MCF 10A (cell line): Measurements from ENCODE around the gene ARHGEF7. TPM values are rescaled to one million over a fixed set of nuclear protein-coding genes. Genes with fewer than 3 reads are reported as not detected.

Experiments
- BruUV-seq: library from RNA; stranded (reverse); fragments of 400-500 nt; replicated peaks from 2 replicates; lab custom pipeline; 2021; lab: Mats Ljungman, UMichigan
- CTCF ChIA-PET: fragments of 300-600 bp; sonication (Branson Sonifier 250); formaldehyde crosslinking; extraction: SDS; loops from one replicate; lab custom pipeline; 2021; ENCODE audit warnings: antibody characterized with exemption, inconsistent platforms; lab: Yijun Ruan, JAX
- POLR2A ChIA-PET: fragments of 300-600, 350-650 bp; sonication (Branson Sonifier 250); formaldehyde crosslinking; extraction: SDS; loops from one replicate; lab custom pipeline; 2020; ENCODE audit warnings: antibody characterized with exemption, inconsistent platforms; lab: Yijun Ruan, JAX
- DNase-seq: peaks from one replicate; pipeline ENCODE4 v3.0.0-alpha.2; 2018; ENCODE audit not compliant: unreplicated experiment
- H3K27ac Mint-ChIP-seq: one replicate; pipeline ENCODE4 v1.8.0; 2022; ENCODE audit warnings: mild to moderate bottlenecking, low read depth, mixed read lengths; ENCODE audit not compliant: unreplicated experiment
- H3K27me3 Mint-ChIP-seq: one replicate; pipeline ENCODE4 v1.8.0; 2022; ENCODE audit warnings: mixed read lengths; ENCODE audit not compliant: insufficient read depth, unreplicated experiment
- H3K36me3 Mint-ChIP-seq: one replicate; pipeline ENCODE4 v1.8.0; 2022; ENCODE audit warnings: mild to moderate bottlenecking, moderate library complexity, mixed read lengths; ENCODE audit not compliant: insufficient read depth, unreplicated experiment
- H3K4me1 Mint-ChIP-seq: one replicate; pipeline ENCODE4 v1.8.0; 2022; ENCODE audit warnings: mixed read lengths; ENCODE audit not compliant: insufficient read depth, unreplicated experiment
- H3K4me3 Mint-ChIP-seq: one replicate; pipeline ENCODE4 v1.8.0; 2022; ENCODE audit warnings: mild to moderate bottlenecking, moderate library complexity, mixed read lengths; ENCODE audit not compliant: unreplicated experiment
- H3K9me3 Mint-ChIP-seq: one replicate; pipeline ENCODE4 v1.8.0; 2022; ENCODE audit warnings: mixed read lengths; ENCODE audit not compliant: unreplicated experiment
- intact Hi-C: fragments of 100-400 bp; cut with micrococcal nuclease; formaldehyde crosslinking; loops from 2 replicates; pipeline ENCODE4 v1.14.1; 2022
- total RNA-seq: library from RNA; stranded (reverse); gene quantifications from 2 replicates; pipeline ENCODE4 v1.2.3, GENCODE V29; 2022
- TF ChIP-seq, protein P1 (sequence below): fragments of 200-600 bp; IDR thresholded peaks from one replicate; pipeline ENCODE4 v1.8.0; 2022; ENCODE audit warnings: antibody characterized with exemption, mild to moderate bottlenecking; ENCODE audit not compliant: unreplicated experiment

The ARHGEF7 gene
- total RNA-seq, 1 experiment from 2014 or later = 43.5 TPM

DNA sequence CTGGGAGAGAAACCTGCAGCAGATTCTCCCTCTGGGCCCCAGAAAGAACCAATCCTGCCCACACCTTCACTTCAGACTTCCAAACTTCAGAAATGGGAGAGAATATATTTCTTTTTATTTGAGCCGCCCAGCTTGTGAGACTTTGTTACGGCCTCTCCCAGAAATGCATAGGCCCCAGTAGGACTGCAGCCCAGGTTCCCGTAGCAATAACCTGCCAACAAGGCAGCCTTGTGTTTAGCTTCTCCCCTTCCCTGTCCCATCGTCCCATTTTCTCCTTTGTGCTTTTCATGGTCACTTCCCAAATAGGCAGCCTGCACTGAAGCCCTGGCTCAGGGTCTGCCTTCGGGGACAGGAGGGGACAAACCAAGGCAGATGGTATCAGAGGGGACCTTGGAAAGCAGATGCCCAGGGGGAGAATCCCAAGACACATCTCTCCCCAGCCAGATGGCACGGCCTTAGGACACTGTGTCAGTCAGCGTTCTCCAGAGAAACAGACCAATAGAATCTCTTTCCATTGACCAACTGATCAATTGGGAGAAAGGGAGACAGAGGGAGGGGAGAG, 3.7 kb upstream of the ARHGEF7 start:
- Mint-ChIP-seq H3K27me3 (peaks cover 88% of the 10 kb centered on the region), H3K9me3 (no peaks in the 10 kb centered on the region), H3K4me1 (no peaks in the 10 kb centered on the region), H3K27ac (no peak overlapping the region), H3K4me3 (no peak overlapping the region), H3K36me3 (no peaks in the 10 kb centered on the region)
- TF ChIP-seq, protein P1, sequence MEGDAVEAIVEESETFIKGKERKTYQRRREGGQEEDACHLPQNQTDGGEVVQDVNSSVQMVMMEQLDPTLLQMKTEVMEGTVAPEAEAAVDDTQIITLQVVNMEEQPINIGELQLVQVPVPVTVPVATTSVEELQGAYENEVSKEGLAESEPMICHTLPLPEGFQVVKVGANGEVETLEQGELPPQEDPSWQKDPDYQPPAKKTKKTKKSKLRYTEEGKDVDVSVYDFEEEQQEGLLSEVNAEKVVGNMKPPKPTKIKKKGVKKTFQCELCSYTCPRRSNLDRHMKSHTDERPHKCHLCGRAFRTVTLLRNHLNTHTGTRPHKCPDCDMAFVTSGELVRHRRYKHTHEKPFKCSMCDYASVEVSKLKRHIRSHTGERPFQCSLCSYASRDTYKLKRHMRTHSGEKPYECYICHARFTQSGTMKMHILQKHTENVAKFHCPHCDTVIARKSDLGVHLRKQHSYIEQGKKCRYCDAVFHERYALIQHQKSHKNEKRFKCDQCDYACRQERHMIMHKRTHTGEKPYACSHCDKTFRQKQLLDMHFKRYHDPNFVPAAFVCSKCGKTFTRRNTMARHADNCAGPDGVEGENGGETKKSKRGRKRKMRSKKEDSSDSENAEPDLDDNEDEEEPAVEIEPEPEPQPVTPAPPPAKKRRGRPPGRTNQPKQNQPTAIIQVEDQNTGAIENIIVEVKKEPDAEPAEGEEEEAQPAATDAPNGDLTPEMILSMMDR = no peak
- intact Hi-C loops = no loop called here
- no TSS peak for BruUV-seq
- POLR2A ChIA-PET = no interaction called here
- CTCF ChIA-PET = interaction anchor here (1.0 to 1.1 kb wide), 2 partner anchors 43 to 44 kb away, joined by 3 to 4 read pairs; no protein-coding TSS in a partner anchor
- no peak for DNase-seq

DNA sequence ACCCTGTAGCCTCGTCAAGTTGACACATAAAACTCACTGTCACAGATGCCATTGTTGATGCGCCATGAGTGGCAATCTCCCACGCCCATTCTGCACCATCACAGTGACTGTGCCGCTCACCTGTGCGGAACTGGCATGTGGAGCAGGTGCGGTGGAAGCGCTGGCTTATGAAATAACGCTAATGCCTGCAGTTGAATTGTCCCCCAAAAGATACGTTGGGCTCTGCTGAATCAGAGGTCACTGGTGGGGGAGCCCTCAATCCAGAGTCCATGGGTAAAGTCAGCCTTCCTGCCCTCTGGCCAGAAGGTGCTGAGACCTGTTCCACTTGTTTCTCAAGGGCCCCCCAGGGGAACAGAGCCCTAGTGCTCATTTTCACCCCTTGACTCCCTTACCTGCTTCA, 2.9 kb upstream of the ARHGEF7 start:
- intact Hi-C loops = no loop called here
- no TSS peak for BruUV-seq
- H3K4me1 Mint-ChIP-seq = no peaks in the 10 kb centered on the region
- POLR2A ChIA-PET = no interaction called here
- H3K27me3 Mint-ChIP-seq = peaks cover 84% of the 10 kb centered on the region
- no peak for DNase-seq
- H3K27ac Mint-ChIP-seq = no peak overlapping the region
- TF ChIP-seq, protein P1 = no peak
- no peaks in the 10 kb centered on the region for H3K36me3 Mint-ChIP-seq
- no peak overlapping the region for H3K4me3 Mint-ChIP-seq
- CTCF ChIA-PET = interaction anchor here (1.1 kb wide), 1 partner anchor 45 kb away, joined by 4 read pairs; no protein-coding TSS in a partner anchor
- no peaks in the 10 kb centered on the region for H3K9me3 Mint-ChIP-seq

DNA sequence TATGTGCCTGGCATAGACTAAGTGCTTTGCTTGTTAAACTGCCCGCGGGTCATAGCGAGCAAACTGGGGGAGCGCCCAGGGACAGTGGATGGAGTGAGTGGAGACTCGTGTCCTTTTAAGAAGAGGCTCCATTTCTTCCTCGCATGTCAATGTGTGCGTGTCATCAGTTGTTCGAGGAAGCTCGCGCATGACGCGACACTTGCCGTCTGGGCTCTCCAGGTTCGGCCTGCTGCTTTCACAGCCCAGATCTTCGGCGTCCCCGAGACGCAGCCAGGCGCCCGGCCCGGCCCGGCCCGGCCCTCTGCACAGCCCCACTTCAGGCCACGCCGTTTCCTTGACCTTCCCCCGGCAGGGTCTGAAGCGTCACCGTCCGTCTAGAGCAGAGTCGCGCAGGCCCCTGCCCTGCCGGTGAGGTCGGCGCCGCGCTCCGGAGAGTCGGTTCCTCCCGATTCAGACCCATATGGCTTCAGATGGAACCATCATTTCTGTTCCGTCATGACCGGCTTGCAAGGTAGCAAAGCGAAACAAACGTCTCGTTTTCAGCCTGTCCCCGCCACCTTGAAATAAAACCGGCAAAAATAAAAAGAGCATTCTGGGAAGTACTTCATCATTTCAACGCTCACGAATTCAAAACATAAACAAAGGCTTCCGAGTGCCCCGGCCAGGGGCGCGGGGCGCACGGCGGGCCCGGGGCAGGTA, 599 bp upstream of the ARHGEF7 start:
- Mint-ChIP-seq H3K36me3 (no peaks in the 10 kb centered on the region), H3K27me3 (peaks cover 92% of the 10 kb centered on the region), H3K4me3 (peak overlapping the region; percentile 24), H3K27ac (no peak overlapping the region), H3K9me3 (no peaks in the 10 kb centered on the region), H3K4me1 (no peaks in the 10 kb centered on the region)
- ChIA-PET CTCF (no interaction called here), POLR2A (no interaction called here)
- TF ChIP-seq, protein P1 = no peak
- no peak for DNase-seq
- BruUV-seq = no TSS peak
- intact Hi-C loops = no loop called here

DNA sequence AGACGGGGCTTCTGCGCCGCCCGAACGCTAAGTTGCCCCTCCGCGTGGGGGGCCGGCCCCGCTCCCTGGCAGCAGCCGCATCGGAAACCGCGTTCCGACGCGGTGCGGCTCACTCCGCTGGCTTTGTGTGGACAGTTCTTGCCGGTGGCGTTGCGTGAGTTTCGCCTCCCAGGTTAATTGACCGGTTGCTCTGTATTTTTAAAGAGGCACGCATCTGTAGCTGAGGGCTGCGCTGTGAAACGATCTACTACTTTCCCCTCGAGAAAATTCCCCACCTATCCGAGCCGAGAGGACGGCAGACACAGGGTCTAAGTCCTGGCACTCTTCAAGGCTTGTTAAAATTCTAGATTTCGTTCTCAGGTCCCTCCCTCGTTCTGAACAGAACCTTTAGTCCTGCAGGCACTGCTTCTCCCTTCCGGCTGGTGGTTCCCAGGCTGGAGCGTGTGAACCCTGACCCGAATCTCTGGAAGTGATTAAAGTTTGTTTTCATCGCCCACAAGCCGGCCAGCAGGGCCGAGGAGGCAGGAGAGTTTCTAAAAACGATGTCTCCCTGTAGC, 933 bp downstream of the ARHGEF7 start:
- Mint-ChIP-seq H3K4me3 (peak overlapping the region; percentile 41), H3K36me3 (no peaks in the 10 kb centered on the region), H3K27ac (no peak overlapping the region), H3K27me3 (peaks cover 83% of the 10 kb centered on the region), H3K4me1 (no peaks in the 10 kb centered on the region), H3K9me3 (no peaks in the 10 kb centered on the region)
- POLR2A ChIA-PET = no interaction called here
- no TSS peak for BruUV-seq
- intact Hi-C loops = no loop called here
- DNase-seq = no peak
- TF ChIP-seq, protein P1 = no peak
- CTCF ChIA-PET = no interaction called here
